HCT116 (cell line): Measurements from ENCODE around the gene AKR1E2. TPM values are rescaled to one million over a fixed set of nuclear protein-coding genes. Genes with fewer than 3 reads are reported as not detected.

Experiments used
- ATAC-seq: fragments of 200-7000 bp; cut with Tn5 transposase; 2 replicates; pipeline ENCODE4 v1.9.1; 2020; ENCODE audit warnings: mild to moderate bottlenecking, moderate library complexity
- BruUV-seq: library from RNA; stranded (reverse); fragments of 400-500 nt; replicated peaks from 2 replicates; lab custom pipeline; 2021; lab: Mats Ljungman, UMichigan
- CTCF ChIA-PET: fragments of 300-600 bp; sonication (Branson Sonifier 250); formaldehyde crosslinking; loops from one replicate; lab custom pipeline; 2021; ENCODE audit warnings: antibody characterized with exemption; lab: Charles Lee
- POLR2A ChIA-PET: fragments of 300-600, 350-600 bp; sonication (Branson Sonifier 250); formaldehyde crosslinking; loops from one replicate; lab custom pipeline; 2021; ENCODE audit warnings: antibody characterized with exemption; lab: Charles Lee
- RAD21 ChIA-PET, 2 experiments: fragments of 300-600 bp; sonication (Branson Sonifier 250); formaldehyde crosslinking; loops; one replicate each; lab custom pipeline; 2023; ENCODE audit warnings: low total read pairs in 2 of 2; ENCODE audit not compliant: uncharacterized antibody in 2 of 2, unreplicated experiment in 2 of 2, low non-redundant PET in 1 of 2; lab: Charles Lee
- DNase-seq: peaks from one replicate; pipeline ENCODE4 v3.0.0-alpha.2; 2010; ENCODE audit warnings: low read depth, low spot score
- H2AFZ ChIP-seq: fragments of 200-600 bp; shearing (Covaris generic), sonication (generic); 2 replicates; pipeline ENCODE4 v1.6.1; 2017; ENCODE audit warnings: low read depth, mixed run types, mixed read lengths, antibody characterized with exemption, low read length; ENCODE audit not compliant: poor library complexity, severe bottlenecking
- H3K27ac ChIP-seq: 2 replicates; pipeline ENCODE4 v1.5.1; 2012; ENCODE audit warnings: low read depth, low read length
- H3K27me3 ChIP-seq: fragments of 200-600 bp; sonication (generic); 2 replicates; pipeline ENCODE4 v1.6.1; 2016; ENCODE audit warnings: mixed run types, low read length, mixed read lengths; ENCODE audit not compliant: insufficient read depth
- H3K36me3 ChIP-seq, 2 experiments: fragments of 200-500 bp in 1 of 2; fragments of 200-600 bp in 1 of 2; sonication (Bioruptor generic) in 1 of 2; sonication (generic) in 1 of 2; 2 replicates each; pipeline versions ENCODE4 v1.5.1 to v1.6.1; 2014 to 2016; ENCODE audit warnings: low read length in 2 of 2, inconsistent platforms in 1 of 2, mixed read lengths in 1 of 2, mixed run types in 1 of 2; ENCODE audit not compliant: insufficient read depth in 2 of 2, control insufficient read depth in 1 of 2
- H3K4me1 ChIP-seq, 2 experiments: fragments of 200-600 bp in 1 of 2; sonication (generic) in 1 of 2; 2 replicates each; pipeline versions ENCODE4 v1.5.1 to v1.6.1; 2012 to 2017; ENCODE audit warnings: low read length in 2 of 2, inconsistent platforms in 1 of 2, mild to moderate bottlenecking in 1 of 2, mixed read lengths in 1 of 2, mixed run types in 1 of 2, moderate library complexity in 1 of 2; ENCODE audit not compliant: insufficient read depth in 2 of 2, control insufficient read depth in 1 of 2
- H3K4me2 ChIP-seq: fragments of 200-600 bp; sonication (generic); 2 replicates; pipeline ENCODE4 v1.6.1; 2017; ENCODE audit warnings: mixed run types, low read length, mixed read lengths
- H3K4me3 ChIP-seq, 2 experiments: fragments of 200-600 bp in 1 of 2; sonication (generic) in 1 of 2; replicated peaks in 1 of 2; 2 replicates each; pipeline ENCODE4 v1.5.1; 2011 to 2016; ENCODE audit warnings: low read length in 2 of 2, control low read depth in 1 of 2, low read depth in 1 of 2, mild to moderate bottlenecking in 1 of 2, mixed read lengths in 1 of 2, mixed run types in 1 of 2
- H3K79me2 ChIP-seq: fragments of 200-600 bp; sonication (generic); 2 replicates; pipeline ENCODE4 v1.6.1; 2017; ENCODE audit warnings: mild to moderate bottlenecking, mixed run types, low read length, moderate library complexity, mixed read lengths; ENCODE audit not compliant: insufficient read depth
- H3K9ac ChIP-seq: fragments of 200-600 bp; sonication (generic); 2 replicates; pipeline ENCODE4 v1.6.1; 2016; ENCODE audit warnings: low read length, mixed read lengths
- H3K9me2 ChIP-seq: fragments of 200-600 bp; sonication (generic), shearing (Covaris generic); 2 replicates; pipeline ENCODE4 v1.6.1; 2017; ENCODE audit warnings: mixed run types, mild to moderate bottlenecking, moderate library complexity; ENCODE audit not compliant: insufficient read depth
- H3K9me3 ChIP-seq, 2 experiments: fragments of 200-500 bp in 1 of 2; fragments of 200-600 bp in 1 of 2; sonication (Bioruptor generic) in 1 of 2; sonication (generic) in 1 of 2; 2 replicates each; pipeline ENCODE4 v1.6.1; 2014 to 2017; ENCODE audit warnings: low read length in 2 of 2, mixed read lengths in 2 of 2, inconsistent platforms in 1 of 2, low read depth in 1 of 2, mild to moderate bottlenecking in 1 of 2, mixed run types in 1 of 2, moderate library complexity in 1 of 2; ENCODE audit not compliant: control insufficient read depth in 1 of 2, insufficient read depth in 1 of 2
- H4K20me1 ChIP-seq: fragments of 200-600 bp; sonication (generic), shearing (Covaris generic); 2 replicates; pipeline ENCODE4 v1.6.1; 2017; ENCODE audit warnings: mixed run types, mild to moderate bottlenecking, moderate library complexity; ENCODE audit not compliant: insufficient read depth
- CBX3 ChIP-seq: IDR thresholded peaks from 2 replicates; pipeline ENCODE4 v1.6.1; 2012; ENCODE audit warnings: low read depth
- CEBPB ChIP-seq: IDR thresholded peaks from 2 replicates; pipeline ENCODE4 v1.6.1; 2012; ENCODE audit warnings: low read depth
- CTCF ChIP-seq, 3 experiments: fragments of 200-600 bp in 1 of 3; sonication (generic) in 1 of 3; IDR thresholded peaks in 2 of 3; conservative IDR thresholded peaks in 1 of 3; 2 replicates each; pipeline ENCODE4 v1.5.1; 2012 to 2017; ENCODE audit warnings: low read depth in 2 of 3, low read length in 2 of 3, antibody characterized with exemption in 1 of 3, borderline replicate concordance in 1 of 3, control low read depth in 1 of 3, mild to moderate bottlenecking in 1 of 3, mixed read lengths in 1 of 3, mixed run types in 1 of 3, moderate library complexity in 1 of 3; ENCODE audit not compliant: insufficient read depth in 1 of 3
- ELF1 ChIP-seq: IDR thresholded peaks from 2 replicates; pipeline ENCODE4 v1.6.1; 2012; ENCODE audit warnings: low read depth, borderline replicate concordance
- EZH2 ChIP-seq: fragments of 200-600 bp; sonication (generic); IDR thresholded peaks from 2 replicates; pipeline ENCODE4 v1.6.1; 2017; ENCODE audit warnings: antibody characterized with exemption, mixed run types
- EZH2phosphoT487 ChIP-seq: fragments of 200-600 bp; IDR thresholded peaks from 2 replicates; pipeline ENCODE4 v1.6.1; 2018; ENCODE audit warnings: antibody characterized with exemption, borderline replicate concordance
- FOSL1 ChIP-seq: IDR thresholded peaks from 2 replicates; pipeline ENCODE4 v1.6.1; 2012; ENCODE audit warnings: low read depth
- JUND ChIP-seq: IDR thresholded peaks from 2 replicates; pipeline ENCODE4 v1.6.1; 2012
- POLR2A ChIP-seq: IDR thresholded peaks from 2 replicates; pipeline ENCODE4 v1.7.0; 2011; ENCODE audit warnings: borderline replicate concordance; ENCODE audit not compliant: insufficient read depth, insufficient read length; ENCODE audit errors: extremely low read depth
- RAD21 ChIP-seq: IDR thresholded peaks from 2 replicates; pipeline ENCODE4 v1.6.1; 2012; ENCODE audit warnings: low read depth, mild to moderate bottlenecking
- REST ChIP-seq: IDR thresholded peaks from 2 replicates; pipeline ENCODE4 v1.6.1; 2012; ENCODE audit warnings: low read depth
- SIN3A ChIP-seq: IDR thresholded peaks from 2 replicates; pipeline ENCODE4 v1.6.1; 2012; ENCODE audit warnings: low read depth
- SP1 ChIP-seq: IDR thresholded peaks from 2 replicates; pipeline ENCODE4 v1.6.1; 2012; ENCODE audit warnings: low read depth
- TCF7L2 ChIP-seq: IDR thresholded peaks from 2 replicates; pipeline ENCODE4 v1.7.0; 2011; ENCODE audit warnings: borderline replicate concordance, inconsistent platforms; ENCODE audit not compliant: insufficient read depth, insufficient read length; ENCODE audit errors: extremely low read depth
- ZFX ChIP-seq: fragments of 450-650 bp; IDR thresholded peaks from 2 replicates; pipeline ENCODE4 v1.6.1; 2017
- ZNF274 ChIP-seq: fragments of 200-500 bp; sonication (Bioruptor generic); IDR thresholded peaks from 2 replicates; pipeline ENCODE4 v1.6.1; 2014; ENCODE audit warnings: mild to moderate bottlenecking, low read depth, low read length, inconsistent platforms
- intact Hi-C: fragments of 100-400 bp; cut with micrococcal nuclease; formaldehyde crosslinking; loops from 2 replicates; pipeline ENCODE4 v1.10.0; 2022
- total RNA-seq: library from RNA; stranded (reverse); gene quantifications from one replicate; pipeline ENCODE4 v1.2.1, GENCODE V29; 2021; ENCODE audit not compliant: unreplicated experiment
- TF ChIP-seq, protein P1 (sequence below): IDR thresholded peaks from 2 replicates; pipeline ENCODE4 v1.6.1; 2012

The AKR1E2 gene
- total RNA-seq, 1 experiment from 2014 or later: 5.0 TPM

GRCh38 chr10:4804465-4804864 lies 21.5 kb upstream of the AKR1E2 start:
- RAD21 ChIA-PET: no interaction called here
- H3K27ac ChIP-seq: no peak overlapping the region
- H3K9me2 ChIP-seq: no peaks in the 10 kb centered on the region
- no peak overlapping the region for H3K4me2 ChIP-seq
- H3K4me3 ChIP-seq: no peak overlapping the region
- TF ChIP-seq RAD21 (no peak), SIN3A (no peak), ZNF274 (no peak), EZH2phosphoT487 (no peak)
- no peaks in the 10 kb centered on the region for H4K20me1 ChIP-seq
- H3K36me3 ChIP-seq: no peaks in the 10 kb centered on the region
- no peaks in the 10 kb centered on the region for H3K9me3 ChIP-seq
- no peak for ATAC-seq
- intact Hi-C loops: no loop called here
- no peak overlapping the region for H3K9ac ChIP-seq
- no TSS peak for BruUV-seq
- POLR2A ChIA-PET: no interaction called here
- CTCF ChIA-PET: interaction anchor here (1.3 kb wide), 1 partner anchor 11 kb away, joined by 4 read pairs; no protein-coding TSS in a partner anchor
- H2AFZ ChIP-seq: no peak overlapping the region
- DNase-seq: no peak
- no peaks in the 10 kb centered on the region for H3K79me2 ChIP-seq
- no peaks in the 10 kb centered on the region for H3K27me3 ChIP-seq
- no peaks in the 10 kb centered on the region for H3K4me1 ChIP-seq

GRCh38 chr10:4806534-4806933 lies 19.5 kb upstream of the AKR1E2 start:
- TF ChIP-seq SP1 (no peak), CEBPB (no peak), EZH2 (no peak), POLR2A (no peak), REST (no peak), TCF7L2 (no peak), CTCF (IDR thresholded peaks at IDR 0.05 in 2 of 3, conservative IDR thresholded peaks at IDR 0.05 in 1 of 3; ENCODE audit: borderline replicate concordance in 1 of 3, insufficient read depth in 1 of 3, low read depth in 2 of 3, low read length in 2 of 3) (no peak), JUND (no peak), ELF1 (no peak), CBX3 (no peak), RAD21 (no peak), ZFX (no peak), ZNF274 (no peak), FOSL1 (no peak)
- TF ChIP-seq, protein P1, sequence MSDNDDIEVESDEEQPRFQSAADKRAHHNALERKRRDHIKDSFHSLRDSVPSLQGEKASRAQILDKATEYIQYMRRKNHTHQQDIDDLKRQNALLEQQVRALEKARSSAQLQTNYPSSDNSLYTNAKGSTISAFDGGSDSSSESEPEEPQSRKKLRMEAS: no peak
- no peak overlapping the region for H3K27ac ChIP-seq
- CTCF ChIA-PET: interaction anchor here (1.1 kb wide), 1 partner anchor 8 kb away, joined by 3 read pairs; no protein-coding TSS in a partner anchor
- H3K9me3 ChIP-seq: no peaks in the 10 kb centered on the region
- no peak overlapping the region for H3K4me3 ChIP-seq
- RAD21 ChIA-PET: no interaction called here
- H4K20me1 ChIP-seq: no peaks in the 10 kb centered on the region
- no peaks in the 10 kb centered on the region for H3K4me1 ChIP-seq
- ATAC-seq (no peak), DNase-seq (no peak)
- no peak overlapping the region for H3K9ac ChIP-seq
- H3K4me2 ChIP-seq: no peak overlapping the region
- H2AFZ ChIP-seq: no peak overlapping the region
- no peaks in the 10 kb centered on the region for H3K27me3 ChIP-seq
- no peaks in the 10 kb centered on the region for H3K79me2 ChIP-seq
- BruUV-seq: no TSS peak
- no peaks in the 10 kb centered on the region for H3K36me3 ChIP-seq
- intact Hi-C loops: no loop called here
- POLR2A ChIA-PET: no interaction called here
- H3K9me2 ChIP-seq: no peaks in the 10 kb centered on the region
